ENCODE data around the gene PALM. TPM values are rescaled to one million over a fixed set of nuclear protein-coding genes. Genes with fewer than 3 reads are reported as not detected.

PALM gene
- total RNA-seq, 1 experiment from 2014 or later = 21.2 TPM

GRCh38 chr19:769616-770015, 60.9 kb downstream of the PALM start:
- TF ChIP-seq, protein P1, sequence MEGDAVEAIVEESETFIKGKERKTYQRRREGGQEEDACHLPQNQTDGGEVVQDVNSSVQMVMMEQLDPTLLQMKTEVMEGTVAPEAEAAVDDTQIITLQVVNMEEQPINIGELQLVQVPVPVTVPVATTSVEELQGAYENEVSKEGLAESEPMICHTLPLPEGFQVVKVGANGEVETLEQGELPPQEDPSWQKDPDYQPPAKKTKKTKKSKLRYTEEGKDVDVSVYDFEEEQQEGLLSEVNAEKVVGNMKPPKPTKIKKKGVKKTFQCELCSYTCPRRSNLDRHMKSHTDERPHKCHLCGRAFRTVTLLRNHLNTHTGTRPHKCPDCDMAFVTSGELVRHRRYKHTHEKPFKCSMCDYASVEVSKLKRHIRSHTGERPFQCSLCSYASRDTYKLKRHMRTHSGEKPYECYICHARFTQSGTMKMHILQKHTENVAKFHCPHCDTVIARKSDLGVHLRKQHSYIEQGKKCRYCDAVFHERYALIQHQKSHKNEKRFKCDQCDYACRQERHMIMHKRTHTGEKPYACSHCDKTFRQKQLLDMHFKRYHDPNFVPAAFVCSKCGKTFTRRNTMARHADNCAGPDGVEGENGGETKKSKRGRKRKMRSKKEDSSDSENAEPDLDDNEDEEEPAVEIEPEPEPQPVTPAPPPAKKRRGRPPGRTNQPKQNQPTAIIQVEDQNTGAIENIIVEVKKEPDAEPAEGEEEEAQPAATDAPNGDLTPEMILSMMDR (conservative IDR thresholded peaks at IDR 0.05; ENCODE audit: low read depth, low read length) = no peak
- no peak for TF ChIP-seq EZH2 (IDR thresholded peaks at IDR 0.05; ENCODE audit: borderline replicate concordance, low read depth, low read length, poor library complexity, severe bottlenecking)
- CTCF ChIA-PET = interaction anchor here (0.5 to 1.2 kb wide), 4 partner anchors 14 to 213 kb away, joined by 3 to 15 read pairs (median 7); no protein-coding TSS in a partner anchor
- Histone ChIP-seq H3K9me3 (ENCODE audit: low read depth, low read length, poor library complexity, severe bottlenecking) (no peaks in the 10 kb centered on the region), H3K27ac (ENCODE audit: low read depth, low read length, poor library complexity, severe bottlenecking) (no peak overlapping the region), H3K4me1 (ENCODE audit: insufficient read depth, low read length, poor library complexity, severe bottlenecking) (no peaks in the 10 kb centered on the region), H3K4me3 (ENCODE audit: low read depth, low read length, poor library complexity, severe bottlenecking) (no peak overlapping the region), H3K27me3 (replicated peaks; ENCODE audit: insufficient read depth, low read depth, low read length, poor library complexity) (no peaks in the 10 kb centered on the region), H3K36me3 (ENCODE audit: insufficient read depth, low read length, poor library complexity, severe bottlenecking) (no peaks in the 10 kb centered on the region)
- no TSS peak for BruUV-seq (replicated peaks)
- DNase-seq (ENCODE audit: low spot score) = no peak
- POLR2A ChIA-PET (ENCODE audit: low non-redundant PET) = no interaction called here
- intact Hi-C loops (cut with micrococcal nuclease; ENCODE audit: unreplicated experiment) = loop anchor here (2.0 to 5.0 kb wide), 3 partner anchors 93 to 213 kb away; partner anchors contain the start of gene WDR18

GRCh38 chr19:771332-771785, 62.6 kb downstream of the PALM start:
- Histone ChIP-seq H3K27me3 (replicated peaks; ENCODE audit: insufficient read depth, low read depth, low read length, poor library complexity) (no peaks in the 10 kb centered on the region), H3K9me3 (ENCODE audit: low read depth, low read length, poor library complexity, severe bottlenecking) (no peaks in the 10 kb centered on the region), H3K27ac (ENCODE audit: low read depth, low read length, poor library complexity, severe bottlenecking) (no peak overlapping the region), H3K4me1 (ENCODE audit: insufficient read depth, low read length, poor library complexity, severe bottlenecking) (no peaks in the 10 kb centered on the region), H3K36me3 (ENCODE audit: insufficient read depth, low read length, poor library complexity, severe bottlenecking) (no peaks in the 10 kb centered on the region), H3K4me3 (ENCODE audit: low read depth, low read length, poor library complexity, severe bottlenecking) (no peak overlapping the region)
- DNase-seq (ENCODE audit: low spot score) = peak; percentile 77
- BruUV-seq (replicated peaks) = no TSS peak
- TF ChIP-seq, protein P1 (conservative IDR thresholded peaks at IDR 0.05; ENCODE audit: low read depth, low read length) = peak; percentile 51
- no peak for TF ChIP-seq EZH2 (IDR thresholded peaks at IDR 0.05; ENCODE audit: borderline replicate concordance, low read depth, low read length, poor library complexity, severe bottlenecking)
- POLR2A ChIA-PET (ENCODE audit: low non-redundant PET) = no interaction called here
- intact Hi-C loops (cut with micrococcal nuclease; ENCODE audit: unreplicated experiment) = loop anchor here (2.0 to 5.0 kb wide), 3 partner anchors 91 to 211 kb away; partner anchors contain the start of gene WDR18
- CTCF ChIA-PET = no interaction called here

DNA sequence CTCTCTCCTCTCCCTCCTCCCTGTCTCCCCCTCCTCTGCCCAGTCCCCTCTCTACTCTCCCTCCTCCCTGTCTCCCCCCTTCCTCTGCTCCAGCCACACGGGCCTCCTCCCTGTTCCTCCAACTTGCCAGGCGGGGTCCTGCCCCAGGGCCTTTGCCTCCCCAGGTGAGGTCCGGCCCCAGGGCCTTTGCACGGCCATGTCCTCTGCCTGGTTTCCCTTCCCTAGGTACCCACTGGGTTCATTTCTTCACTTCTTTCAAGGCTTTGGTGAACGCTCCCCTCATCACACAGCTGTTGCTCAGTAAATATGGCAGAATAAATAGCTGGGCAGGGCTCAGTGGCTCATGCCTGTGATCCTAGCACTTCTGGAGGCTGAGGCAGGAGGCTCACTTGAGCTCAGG, 63.3 kb downstream of the PALM start:
- no peaks in the 10 kb centered on the region for H3K4me1 ChIP-seq (ENCODE audit: insufficient read depth, low read length, poor library complexity, severe bottlenecking)
- ChIA-PET CTCF (interaction anchor here (1.0 kb wide), 1 partner anchor 91 kb away, joined by 3 read pairs; no protein-coding TSS in a partner anchor), POLR2A (ENCODE audit: low non-redundant PET) (no interaction called here)
- BruUV-seq (replicated peaks) = no TSS peak
- TF ChIP-seq EZH2 (IDR thresholded peaks at IDR 0.05; ENCODE audit: borderline replicate concordance, low read depth, low read length, poor library complexity, severe bottlenecking) = no peak
- TF ChIP-seq, protein P1 (conservative IDR thresholded peaks at IDR 0.05; ENCODE audit: low read depth, low read length) = no peak
- H3K4me3 ChIP-seq (ENCODE audit: low read depth, low read length, poor library complexity, severe bottlenecking) = no peak overlapping the region
- no peaks in the 10 kb centered on the region for H3K9me3 ChIP-seq (ENCODE audit: low read depth, low read length, poor library complexity, severe bottlenecking)
- intact Hi-C loops (cut with micrococcal nuclease; ENCODE audit: unreplicated experiment) = loop anchor here (5.0 kb wide), 2 partner anchors 90 to 210 kb away; partner anchors contain the start of gene WDR18
- no peaks in the 10 kb centered on the region for H3K27me3 ChIP-seq (replicated peaks; ENCODE audit: insufficient read depth, low read depth, low read length, poor library complexity)
- H3K27ac ChIP-seq (ENCODE audit: low read depth, low read length, poor library complexity, severe bottlenecking) = no peak overlapping the region
- DNase-seq (ENCODE audit: low spot score) = no peak
- H3K36me3 ChIP-seq (ENCODE audit: insufficient read depth, low read length, poor library complexity, severe bottlenecking) = no peaks in the 10 kb centered on the region
